Endothelial cell of hepatic sinusoid (primary cell): Measurements from ENCODE around the gene RBMXL3.
"Not testable (repeated sequence)": the region's sequence is repeated elsewhere in the genome, so short reads cannot be mapped to it uniquely, and the experiment has no call there.

Source experiments
- in situ Hi-C: cut with HindIII; loops from 2 replicates; pipeline ENCODE4 v1.10.0; 2017; ENCODE audit warnings: low sequenced_read_pairs

RBMXL3 gene

GRCh38 chrX:115189110-115189509 lies at the start of gene RBMXL3:
Gene RBMXL3, plus strand, starts transcription at chrX:115189410. Its CDS starts 32 bp downstream, at chrX:115189442.
- in situ Hi-C loops, result no loop called here

GRCh38 chrX:115142057-115142456 lies 47.2 kb upstream of the RBMXL3 start:
- in situ Hi-C loops, result no loop called here

DNA sequence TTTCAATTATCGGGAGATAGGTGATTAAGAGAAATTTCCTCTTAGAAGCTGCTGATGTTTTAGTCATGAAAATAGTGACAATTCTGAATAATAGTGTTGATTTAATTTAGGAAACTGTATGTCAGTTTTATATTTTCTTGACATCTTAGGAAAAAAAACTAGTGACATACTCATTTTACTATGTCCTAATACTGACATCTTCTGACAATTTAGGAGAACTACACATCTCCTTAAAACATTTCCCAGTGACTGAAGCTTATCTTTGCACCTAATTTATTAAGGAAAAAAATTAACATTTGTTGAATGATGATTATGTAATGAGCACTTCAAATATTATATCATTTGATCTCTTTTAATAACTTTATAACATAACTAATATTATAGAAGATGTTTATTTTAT lies 42.0 kb upstream of the RBMXL3 start:
- in situ Hi-C loops, result no loop called here

DNA sequence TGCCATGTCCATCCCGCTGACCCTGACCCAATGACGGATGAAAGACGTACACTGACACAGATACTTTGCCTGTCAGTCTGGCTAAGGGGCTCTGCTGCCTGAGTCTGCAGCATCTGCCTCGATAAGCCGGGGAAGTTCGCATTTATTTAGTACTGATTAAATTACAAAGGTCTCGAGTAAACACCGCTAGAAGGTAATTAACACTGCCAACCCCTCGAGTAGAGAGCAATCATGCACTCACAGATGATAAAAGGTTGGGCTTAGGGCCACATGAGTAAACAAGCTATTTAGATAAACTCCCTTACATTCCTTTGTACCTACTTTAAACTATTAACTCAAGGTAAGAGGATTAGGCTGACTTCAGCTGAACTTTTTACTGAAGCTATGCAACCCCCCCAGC lies 16.0 kb upstream of the RBMXL3 start:
- in situ Hi-C loops, result no loop called here

DNA sequence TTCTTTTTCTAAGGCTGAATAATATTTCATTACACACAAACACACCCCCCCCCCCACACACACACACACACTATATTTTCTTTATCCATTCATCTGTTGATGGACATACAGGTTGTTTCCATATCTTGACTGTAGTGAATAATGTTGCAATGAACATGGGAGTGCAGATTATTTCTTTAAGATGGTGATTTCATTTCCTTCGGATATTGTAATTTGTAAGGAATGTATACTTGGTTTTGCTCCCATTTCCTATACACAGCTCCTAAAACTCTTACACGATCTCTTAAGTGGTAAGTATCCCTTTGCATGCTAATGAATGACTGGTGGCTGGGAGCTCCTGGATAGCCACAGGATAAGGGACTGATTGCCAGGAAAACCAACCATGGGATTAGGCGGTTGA lies 14.7 kb upstream of the RBMXL3 start:
- in situ Hi-C loops, result no loop called here

- in situ Hi-C loops, result no loop called here
These were observed 11.3 kb upstream of the RBMXL3 start for GRCh38 chrX:115177932-115178331.

DNA sequence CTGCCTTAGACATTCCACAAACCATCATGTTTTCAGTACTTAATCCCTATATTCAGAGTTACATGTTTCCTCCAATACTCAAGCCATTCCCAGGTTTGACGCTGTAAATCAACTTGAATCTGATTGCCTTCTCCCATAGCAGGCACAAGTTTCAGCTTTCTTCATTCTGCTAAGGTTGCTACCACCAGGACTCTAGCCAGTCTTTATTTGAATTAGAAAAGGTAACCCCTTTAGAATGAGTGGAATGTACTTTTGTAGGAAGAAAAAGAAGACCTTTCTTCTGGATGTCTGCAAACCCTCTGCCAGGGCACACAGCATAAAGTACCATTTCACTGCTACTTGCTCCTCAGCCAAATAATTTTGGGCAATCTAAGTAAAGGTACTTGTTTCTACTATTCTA lies 10.7 kb upstream of the RBMXL3 start:
- in situ Hi-C loops, result no loop called here

GRCh38 chrX:115183980-115184379 lies 5.2 kb upstream of the RBMXL3 start:
- in situ Hi-C loops, result no loop called here

- in situ Hi-C loops, result no loop called here
These were observed 731 bp downstream of the RBMXL3 start for GRCh38 chrX:115189646-115190635.

- in situ Hi-C loops, result no loop called here
These were observed 1.7 kb downstream of the RBMXL3 start for GRCh38 chrX:115190636-115191489.

DNA sequence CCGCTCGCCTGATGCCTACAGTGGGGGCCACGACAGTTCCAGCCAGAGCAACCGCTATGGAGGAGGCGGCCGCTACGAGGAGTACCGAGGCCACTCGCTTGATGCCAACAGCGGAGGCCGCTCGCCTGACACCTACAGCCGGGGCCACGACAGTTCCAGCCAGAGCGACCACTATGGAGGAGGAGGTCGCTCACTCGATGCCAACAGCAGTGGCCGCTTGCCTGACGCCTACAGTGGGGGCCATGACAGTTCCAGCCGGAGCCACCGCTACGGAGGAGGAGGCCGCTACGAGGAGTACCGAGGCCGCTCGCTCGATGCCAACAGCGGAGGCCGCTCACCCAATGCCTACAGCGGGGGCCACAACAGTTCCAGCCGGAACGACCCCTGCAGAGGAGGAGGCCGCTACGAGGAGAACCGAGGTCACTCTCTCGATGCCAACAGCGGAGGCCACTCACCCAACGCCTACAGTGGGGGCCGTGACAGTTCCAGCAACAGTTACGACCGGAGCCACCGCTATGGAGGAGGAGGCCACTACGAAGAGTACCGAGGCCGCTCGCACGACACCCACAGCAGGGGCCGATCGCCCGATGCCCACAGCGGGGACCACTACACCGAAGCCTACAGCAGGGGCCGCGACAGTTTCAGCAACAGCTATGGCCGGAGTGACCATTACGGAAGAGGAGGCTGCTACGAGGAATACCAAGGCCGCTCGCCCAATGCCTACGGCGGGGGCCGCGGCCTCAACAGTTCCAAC lies 2.5 kb downstream of the RBMXL3 start:
- in situ Hi-C loops, result no loop called here

GRCh38 chrX:115192244-115192700 lies 3.1 kb downstream of the RBMXL3 start:
- in situ Hi-C loops, result no loop called here

- in situ Hi-C loops, result no loop called here
These were observed 14.8 kb downstream of the RBMXL3 start for GRCh38 chrX:115204040-115204439.

DNA sequence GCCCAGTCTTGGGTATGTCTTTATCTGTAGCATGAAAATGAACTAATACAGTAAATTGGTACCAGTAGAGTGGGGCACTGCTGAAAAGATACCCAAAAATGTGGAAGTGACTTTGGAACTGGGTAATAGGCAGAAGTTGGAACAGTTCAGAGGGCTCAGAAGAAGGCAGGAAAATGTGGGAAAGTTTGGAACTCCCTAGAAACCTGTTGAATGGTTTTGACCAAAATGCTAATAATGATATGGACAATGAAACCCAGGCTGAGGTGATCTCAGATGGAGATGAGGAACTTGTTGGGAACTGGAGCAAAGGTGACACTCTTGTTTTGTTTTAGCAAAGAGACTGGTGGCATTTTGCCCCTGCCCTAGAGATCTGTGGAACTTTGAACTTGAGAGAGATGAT lies 20.3 kb downstream of the RBMXL3 start:
- in situ Hi-C loops, result not testable (repeated sequence)

GRCh38 chrX:115214151-115214550 lies 24.9 kb downstream of the RBMXL3 start:
- in situ Hi-C loops, result no loop called here

DNA sequence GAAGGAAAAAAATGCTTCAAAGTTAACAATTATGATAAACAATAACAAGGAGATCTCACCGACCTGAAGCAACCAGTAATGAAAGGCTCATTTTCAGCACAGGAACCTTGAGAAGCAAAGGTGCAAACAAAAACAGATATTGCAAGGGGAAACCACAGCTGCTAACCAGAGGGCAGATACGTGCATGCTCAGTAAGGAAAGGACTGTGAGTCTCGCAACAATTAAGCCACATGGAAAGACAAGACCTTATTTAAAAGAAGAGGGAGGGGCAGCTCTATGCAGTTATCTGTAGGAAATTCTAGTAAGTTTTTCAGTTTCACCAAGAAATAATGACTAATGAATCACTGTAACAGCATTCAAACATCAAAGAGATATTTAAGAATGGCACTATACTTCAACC lies 25.4 kb downstream of the RBMXL3 start:
- in situ Hi-C loops, result no loop called here

DNA sequence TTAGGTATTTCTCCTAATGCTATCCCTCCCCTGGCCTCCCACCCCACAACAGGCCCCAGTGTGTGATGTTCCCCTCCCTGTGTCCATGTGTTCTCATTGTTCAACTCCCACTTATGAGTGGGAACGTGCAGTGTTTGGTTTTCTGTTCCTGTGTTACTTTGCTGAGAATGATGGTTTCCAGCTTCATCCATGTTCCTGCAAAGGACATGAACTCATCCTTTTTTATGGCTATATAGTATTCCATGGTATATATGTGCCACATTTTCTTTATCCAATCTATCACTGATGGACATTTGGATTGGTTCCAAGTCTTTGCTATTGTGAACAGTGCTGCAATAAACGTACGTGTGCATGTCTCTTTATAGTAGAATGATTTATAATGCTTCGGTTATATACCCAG lies 28.1 kb downstream of the RBMXL3 start:
- in situ Hi-C loops, result not testable (repeated sequence)

- in situ Hi-C loops, result no loop called here
These were observed 37.7 kb downstream of the RBMXL3 start for GRCh38 chrX:115226929-115227328.

DNA sequence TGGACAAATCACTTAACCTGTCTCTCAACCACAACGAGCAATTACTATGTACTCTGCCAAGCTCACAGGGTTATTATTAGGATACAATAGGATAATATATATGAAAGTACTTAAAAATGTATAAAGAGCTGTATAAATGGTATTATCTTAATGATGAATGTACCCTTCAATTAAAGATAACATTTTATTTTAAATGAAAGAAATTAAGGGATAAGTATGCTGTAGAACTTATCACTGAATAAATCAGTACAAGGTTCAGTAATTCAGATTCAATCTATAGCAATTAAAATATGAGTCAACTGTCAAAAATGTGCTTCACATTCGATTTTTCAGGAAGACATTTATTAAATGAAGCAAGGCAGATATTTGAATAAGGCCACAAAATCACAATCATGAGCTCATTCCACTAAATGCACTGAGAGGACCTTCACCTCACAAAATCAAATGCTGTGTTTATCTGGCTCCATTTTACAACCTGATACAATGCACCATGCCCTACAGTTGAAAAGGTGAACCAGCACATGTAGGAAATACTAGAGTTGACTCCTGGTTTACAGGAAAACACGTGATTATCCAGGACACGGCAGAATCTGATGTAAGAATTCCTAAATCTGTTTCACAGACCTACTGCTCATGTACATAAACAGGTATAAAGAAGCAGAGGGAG lies 40.3 kb downstream of the RBMXL3 start:
- in situ Hi-C loops, result no loop called here

- in situ Hi-C loops, result no loop called here
These were observed 43.8 kb downstream of the RBMXL3 start for GRCh38 chrX:115232933-115233496.
